ENCODE results near the gene KIF5A.
A peak's percentile ranks its signal among the peaks of the same experiment; 100 is the strongest.
"Not testable (repeated sequence)": the region's sequence is repeated elsewhere in the genome, so short reads cannot be mapped to it uniquely, and the experiment has no call there.

Gene KIF5A

GRCh38 chr12:57582440-57582839 lies 32.6 kb downstream of the KIF5A start:
- DNase-seq (ENCODE audit: low read depth in 2 of 3, low spot score in 2 of 3): no peak

DNA sequence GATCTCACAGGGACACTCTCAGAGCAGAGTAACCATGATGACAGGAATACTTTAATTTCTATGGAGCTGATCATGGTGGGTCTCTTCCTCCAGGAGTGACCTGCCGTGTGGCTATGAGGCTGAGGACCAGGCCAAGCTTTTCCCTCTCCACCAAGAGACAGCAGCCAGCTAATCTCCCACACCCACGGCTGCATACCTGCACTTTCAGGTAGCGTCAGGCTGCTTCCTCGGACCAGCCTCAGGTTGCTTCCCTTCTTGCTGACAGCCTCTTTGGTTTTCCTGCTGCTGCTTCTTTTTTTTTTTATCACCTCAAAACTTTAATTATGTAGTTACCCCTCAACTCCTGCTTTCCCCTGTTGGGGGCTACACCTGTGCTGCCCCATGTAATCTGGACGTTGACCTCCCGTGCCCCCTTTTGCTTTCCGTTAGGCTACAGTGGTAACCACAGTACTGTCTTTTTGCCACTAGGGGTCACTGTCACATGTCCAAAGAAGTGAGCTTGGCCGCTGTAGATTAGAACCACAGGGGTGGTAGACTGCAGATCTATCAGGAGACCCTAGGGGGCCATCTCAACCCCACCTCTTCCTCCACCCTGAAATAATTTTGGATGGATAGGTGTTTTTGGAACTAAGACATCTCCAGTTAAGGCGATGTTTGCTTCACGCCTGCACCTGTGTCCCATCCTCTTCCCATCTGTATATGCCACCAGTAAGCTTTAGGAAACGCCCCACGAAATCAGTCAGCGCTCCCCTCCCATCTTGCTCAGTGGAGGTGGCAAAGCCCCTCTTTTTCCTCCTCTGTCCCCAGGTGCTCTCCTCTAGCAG lies 33.4 kb downstream of the KIF5A start:
- peak in 1 of 3 experiments; percentile 52 for DNase-seq (ENCODE audit: low read depth in 2 of 3, low spot score in 2 of 3)

DNA sequence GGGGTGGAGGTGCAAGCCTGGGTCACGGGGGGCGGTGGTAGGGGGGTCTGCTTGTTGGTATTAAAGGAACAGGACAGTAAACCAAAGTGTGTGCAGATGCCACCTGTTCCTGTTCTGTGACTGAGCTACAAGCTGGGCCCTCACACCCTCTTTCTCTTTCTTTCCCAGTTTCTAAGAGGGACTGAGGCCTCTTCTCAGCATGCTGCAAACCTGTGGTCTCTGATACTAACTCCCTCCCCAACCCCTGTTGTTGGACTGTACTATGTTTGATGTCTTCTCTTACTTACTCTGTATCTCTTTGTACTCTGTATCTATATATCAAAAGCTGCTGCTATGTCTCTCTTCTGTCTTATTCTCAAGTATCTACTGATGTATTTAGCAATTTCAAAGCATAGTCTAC lies 34.2 kb downstream of the KIF5A start:
- DNase-seq (ENCODE audit: low read depth in 2 of 3, low spot score in 2 of 3): no peak

DNA sequence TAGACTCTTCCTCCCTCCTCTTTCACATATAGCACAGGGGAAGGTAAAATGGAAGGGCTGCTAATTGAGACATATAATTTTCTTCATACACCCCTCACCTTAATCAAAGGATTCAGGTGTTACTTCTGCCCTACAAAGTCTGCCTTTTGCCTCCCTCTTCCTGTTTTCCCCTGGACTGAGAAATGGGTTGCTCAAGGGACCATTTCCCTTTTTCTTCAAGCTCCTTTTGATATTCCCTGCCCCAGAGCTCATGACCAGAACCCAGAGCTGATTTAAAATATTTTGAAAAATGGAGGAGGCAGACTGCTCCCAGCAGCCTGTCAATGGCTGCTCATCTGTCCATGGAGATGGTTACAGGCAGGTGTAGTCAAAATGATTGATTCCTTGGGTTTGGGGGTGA lies 34.8 kb downstream of the KIF5A start:
- DNase-seq (ENCODE audit: low read depth in 2 of 3, low spot score in 2 of 3): no peak

- no peak for DNase-seq (ENCODE audit: low read depth in 2 of 3, low spot score in 2 of 3)
Measured at GRCh38 chr12:57585156-57585555, 35.3 kb downstream of the KIF5A start.

DNA sequence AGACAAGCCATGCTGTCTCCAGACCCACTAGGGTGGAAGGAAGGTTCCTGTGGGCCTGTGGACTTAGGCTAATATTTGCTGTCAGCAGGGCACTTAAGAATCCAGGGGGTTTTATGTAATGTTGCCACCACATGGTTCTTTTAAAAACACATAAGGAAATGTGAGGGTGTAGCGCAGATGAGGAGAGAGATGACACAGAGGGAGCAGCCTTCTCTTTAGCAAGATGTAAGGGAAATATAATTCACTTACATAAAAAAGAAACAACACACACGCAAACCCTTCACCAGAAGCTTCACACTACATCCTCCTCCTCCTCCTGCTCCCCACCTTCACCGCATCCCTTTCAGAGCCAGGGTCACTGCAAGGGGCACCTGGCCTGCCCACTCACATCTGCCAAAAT lies 36.3 kb downstream of the KIF5A start:
- DNase-seq (ENCODE audit: low read depth in 2 of 3, low spot score in 2 of 3): no peak

GRCh38 chr12:57586832-57587429 lies 37.1 kb downstream of the KIF5A start:
- DNase-seq (ENCODE audit: low read depth in 2 of 3, low spot score in 2 of 3): no peak

DNA sequence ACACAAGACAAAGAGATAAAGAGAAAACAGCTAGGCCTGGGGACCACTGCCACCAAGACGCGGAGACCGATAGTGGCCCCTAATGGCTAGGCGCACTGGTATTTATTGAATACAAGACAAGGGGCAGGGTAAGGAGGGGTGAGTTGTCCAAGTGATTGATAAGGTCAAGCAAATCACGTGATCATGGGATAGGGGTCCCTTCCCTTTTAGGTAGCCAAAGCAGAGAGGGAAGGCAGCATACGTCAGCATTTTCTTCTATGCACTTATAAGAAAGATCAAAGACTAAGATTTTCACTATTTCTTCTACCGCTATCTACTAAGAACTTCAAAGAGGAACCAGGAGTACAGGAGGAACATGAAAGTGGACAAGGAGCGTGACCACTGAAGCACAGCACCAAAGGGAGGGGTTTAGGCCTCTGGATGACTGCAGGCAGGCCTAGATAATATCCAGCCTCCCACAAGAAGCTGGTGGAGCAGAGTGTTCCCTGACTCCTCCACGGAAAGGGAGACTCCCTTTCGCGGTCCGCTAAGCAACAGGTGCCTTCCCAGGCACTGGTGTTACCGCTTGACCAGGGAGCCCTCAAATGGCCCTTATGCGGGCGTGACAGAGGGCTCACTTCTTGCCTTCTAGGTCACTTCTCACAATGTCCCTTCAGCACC lies 39.2 kb downstream of the KIF5A start:
- not testable (repeated sequence) for DNase-seq (ENCODE audit: low read depth in 2 of 3, low spot score in 2 of 3)

GRCh38 chr12:57590479-57590863 lies 40.6 kb downstream of the KIF5A start:
- no peak for DNase-seq (ENCODE audit: low read depth in 2 of 3, low spot score in 2 of 3)

- DNase-seq (ENCODE audit: low read depth in 2 of 3, low spot score in 2 of 3): peak; percentile 60 to 75 (median 64)
Measured at GRCh38 chr12:57590864-57591781, 41.3 kb downstream of the KIF5A start, which contains the start of gene PIP4K2C. PIP4K2C (plus strand) TSS chr12:57591192; CDS start chr12:57591290, 98 bp downstream.

DNA sequence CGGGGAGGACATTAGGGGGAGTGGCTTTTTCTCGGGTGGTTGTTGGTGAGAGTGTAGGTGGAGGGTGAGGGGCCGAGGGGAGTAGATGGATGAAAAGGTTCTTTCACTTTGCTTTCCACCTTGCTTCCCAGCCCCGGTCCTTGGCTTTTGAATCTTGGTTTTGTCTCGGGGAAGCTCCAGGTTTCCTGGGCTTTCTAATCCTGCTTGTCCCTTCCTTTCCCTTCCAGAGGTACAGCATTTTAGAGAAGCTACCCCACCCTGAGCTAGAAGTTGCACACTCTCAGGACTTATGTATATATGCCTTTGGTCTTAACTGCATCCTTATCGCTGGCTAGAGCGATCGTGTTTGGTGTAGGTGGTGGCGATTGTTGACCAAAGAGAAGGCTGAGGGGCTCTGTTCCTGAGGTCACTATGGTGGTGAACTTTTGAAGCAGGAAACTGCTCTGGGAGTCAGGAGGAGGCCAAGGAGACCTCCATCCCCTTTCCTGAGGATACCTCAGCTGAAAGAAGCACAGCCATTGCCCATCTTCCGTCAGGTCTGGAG lies 42.0 kb downstream of the KIF5A start:
- no peak for DNase-seq (ENCODE audit: low read depth in 2 of 3, low spot score in 2 of 3)

DNA sequence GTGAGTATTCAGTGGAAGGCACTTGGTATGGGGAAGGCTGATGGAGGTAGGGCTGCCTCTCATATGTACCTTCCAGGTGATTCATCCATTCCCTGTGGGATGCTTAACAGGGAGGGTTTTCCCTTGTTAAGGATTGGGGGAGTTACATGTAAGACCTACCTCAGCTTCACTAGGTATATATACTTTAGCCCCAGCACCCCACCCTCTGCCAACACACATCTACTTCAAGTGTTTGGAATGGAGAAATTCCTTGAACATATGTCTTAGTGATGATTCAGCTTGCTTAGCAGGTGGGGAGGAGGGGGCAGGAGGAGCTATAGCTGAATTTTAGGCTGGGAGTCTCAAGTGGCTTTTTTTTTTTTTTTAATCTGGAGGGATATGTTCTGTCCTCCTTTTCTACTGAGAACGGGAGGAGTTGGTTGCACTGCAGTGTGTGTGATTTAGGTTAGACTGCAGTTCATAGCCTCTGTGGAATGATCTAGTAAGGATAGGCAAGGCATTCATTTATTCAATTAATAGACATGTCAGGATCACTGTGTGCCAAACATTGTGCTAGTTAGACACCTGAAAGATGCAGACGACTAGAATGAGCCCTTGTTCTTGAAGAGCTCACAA lies 42.8 kb downstream of the KIF5A start:
- DNase-seq (ENCODE audit: low read depth in 2 of 3, low spot score in 2 of 3): no peak

DNA sequence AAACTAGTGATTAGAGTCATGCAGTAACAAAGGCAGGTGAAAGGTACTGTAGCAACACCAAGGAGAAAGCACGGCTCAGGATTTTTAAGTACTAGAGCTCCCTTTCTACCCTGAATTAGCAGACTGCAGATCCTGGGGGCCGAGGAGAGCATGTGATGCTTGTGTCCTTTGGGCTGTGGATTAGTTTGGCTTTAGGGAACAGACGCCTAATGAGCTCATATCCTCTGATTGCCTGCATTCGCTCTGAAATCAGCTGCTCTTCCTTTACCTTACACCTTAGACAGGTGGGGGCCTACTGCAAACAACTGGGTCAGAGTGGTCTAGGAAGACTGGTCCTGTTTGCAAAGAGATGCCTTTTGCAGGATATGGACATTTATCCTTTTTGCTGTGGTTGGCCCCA lies 43.3 kb downstream of the KIF5A start:
- DNase-seq (ENCODE audit: low read depth in 2 of 3, low spot score in 2 of 3): no peak

DNA sequence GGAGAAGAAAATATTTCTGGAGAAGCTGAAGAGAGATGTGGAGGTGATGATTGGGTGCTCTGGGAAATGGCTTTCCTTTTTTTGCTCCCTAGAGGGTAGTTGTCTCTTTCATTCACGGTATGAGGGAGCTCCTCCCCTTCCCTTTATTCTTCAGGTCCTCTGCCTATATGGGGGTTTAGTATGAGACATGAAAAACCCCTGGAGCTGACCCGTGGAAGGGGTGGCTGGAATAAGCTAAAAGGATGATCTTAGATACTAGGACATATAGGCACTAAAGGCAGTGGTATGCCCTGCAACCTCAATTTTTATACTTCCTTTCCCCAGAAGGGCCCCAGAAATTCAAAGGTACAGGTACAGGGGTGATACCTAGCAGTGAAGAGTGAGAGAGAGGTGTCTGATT lies 50.6 kb downstream of the KIF5A start:
- DNase-seq (ENCODE audit: low read depth in 2 of 3, low spot score in 2 of 3): no peak

DNA sequence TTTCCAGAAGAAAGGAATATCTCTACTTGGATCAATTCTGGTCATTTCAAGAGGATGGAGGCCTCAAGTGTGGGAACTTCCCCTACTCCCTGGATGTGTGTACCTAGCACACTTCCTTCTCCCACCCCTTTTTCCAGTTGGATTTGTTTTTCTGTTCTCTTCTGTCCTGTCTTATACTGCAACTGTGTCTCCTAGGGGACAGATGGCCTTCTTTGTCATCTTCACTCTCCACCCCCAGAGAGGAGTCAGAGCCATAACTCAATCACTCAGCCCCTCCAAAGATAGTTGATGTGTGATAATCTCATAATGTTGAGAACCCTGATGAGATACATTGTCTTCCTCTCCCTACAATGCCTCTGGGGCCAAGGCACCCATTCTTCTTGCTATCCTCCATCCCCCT lies 52.7 kb downstream of the KIF5A start:
- no peak for DNase-seq (ENCODE audit: low read depth in 2 of 3, low spot score in 2 of 3)

DNA sequence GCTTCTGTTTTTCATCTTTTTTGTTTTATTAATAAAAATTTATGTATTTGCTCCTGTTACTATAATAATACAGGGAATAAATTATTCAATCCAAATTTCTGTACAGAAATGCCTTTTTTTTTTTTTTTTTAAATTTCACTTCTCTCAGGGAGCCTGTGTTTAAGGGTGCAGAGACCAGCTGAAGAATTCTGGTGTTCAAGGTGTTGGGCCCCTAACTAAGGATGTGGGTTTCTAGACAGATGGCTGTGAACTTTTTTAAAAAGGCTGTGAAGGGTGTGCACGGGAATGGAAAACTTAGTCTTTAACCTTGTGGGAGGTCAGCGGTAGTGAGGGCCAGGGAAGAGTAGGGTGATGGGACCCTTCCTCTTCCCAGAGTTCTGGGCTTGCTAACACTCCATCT lies 53.5 kb downstream of the KIF5A start:
- no peak for DNase-seq (ENCODE audit: low read depth in 2 of 3, low spot score in 2 of 3)

DNA sequence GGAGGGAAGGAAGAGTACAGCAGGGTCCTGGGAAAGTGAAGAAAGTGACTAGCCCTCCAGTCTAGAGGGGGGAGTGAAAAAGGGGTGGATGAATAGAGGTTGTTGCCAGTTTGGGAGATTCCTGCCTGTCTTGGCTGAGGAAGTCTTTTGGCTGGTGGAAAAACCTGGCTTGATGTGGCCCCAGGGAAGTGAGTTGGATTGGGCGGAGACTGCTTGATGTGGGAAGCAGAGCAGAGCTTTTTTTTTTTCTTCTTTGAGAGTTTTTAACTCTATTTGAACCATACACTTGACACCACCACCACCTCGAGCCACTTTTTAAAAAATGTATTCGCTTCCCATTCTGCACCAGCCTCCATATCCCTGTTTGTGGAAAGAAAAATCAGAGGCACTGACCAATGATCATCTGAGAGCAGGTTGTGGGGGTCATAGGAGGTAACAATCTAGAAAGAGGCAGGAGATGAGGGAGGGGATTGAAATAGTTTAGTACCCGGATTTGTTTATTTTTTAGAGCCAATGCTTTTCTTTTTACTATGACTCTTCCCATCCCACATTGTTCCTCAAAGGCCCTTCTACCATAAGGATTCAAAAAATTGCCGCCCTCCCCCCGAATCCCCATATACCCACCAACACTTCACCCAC lies 54.1 kb downstream of the KIF5A start:
- no peak for DNase-seq (ENCODE audit: low read depth in 2 of 3, low spot score in 2 of 3)

DNA sequence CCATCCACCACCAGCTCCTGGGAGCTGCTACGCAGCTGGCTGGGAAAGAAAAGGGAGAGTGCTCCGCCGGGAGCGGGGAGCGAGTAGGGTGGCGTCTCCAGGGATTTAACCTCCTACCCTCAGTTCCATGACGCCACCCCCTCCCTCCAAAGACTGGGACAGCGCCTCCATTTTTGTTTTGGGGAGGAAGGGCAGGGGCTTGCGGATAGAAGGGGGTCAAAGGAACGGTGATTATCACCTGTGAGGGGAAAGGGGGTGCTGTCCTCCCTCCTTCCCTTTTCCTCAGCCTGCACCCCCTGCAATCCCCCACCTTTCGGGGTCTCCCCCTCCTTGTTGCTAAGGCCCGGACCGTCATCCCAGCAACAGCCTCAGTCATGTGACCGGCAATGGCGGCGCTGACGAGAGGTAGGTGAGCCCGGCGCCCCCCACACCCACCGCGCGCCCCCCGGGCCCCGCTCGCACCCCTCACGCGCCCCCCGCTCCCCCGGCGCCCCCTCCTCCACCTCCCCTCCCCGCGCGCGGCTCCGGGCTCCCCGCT lies 54.7 kb downstream of the KIF5A start, which contains the start of gene DTX3:
DTX3 (plus strand) TSS at position 371 of the 538 bp plus-strand sequence. CDS start 1,694 bp downstream, outside the sequence.
- no peak for DNase-seq (ENCODE audit: low read depth in 2 of 3, low spot score in 2 of 3)

DNA sequence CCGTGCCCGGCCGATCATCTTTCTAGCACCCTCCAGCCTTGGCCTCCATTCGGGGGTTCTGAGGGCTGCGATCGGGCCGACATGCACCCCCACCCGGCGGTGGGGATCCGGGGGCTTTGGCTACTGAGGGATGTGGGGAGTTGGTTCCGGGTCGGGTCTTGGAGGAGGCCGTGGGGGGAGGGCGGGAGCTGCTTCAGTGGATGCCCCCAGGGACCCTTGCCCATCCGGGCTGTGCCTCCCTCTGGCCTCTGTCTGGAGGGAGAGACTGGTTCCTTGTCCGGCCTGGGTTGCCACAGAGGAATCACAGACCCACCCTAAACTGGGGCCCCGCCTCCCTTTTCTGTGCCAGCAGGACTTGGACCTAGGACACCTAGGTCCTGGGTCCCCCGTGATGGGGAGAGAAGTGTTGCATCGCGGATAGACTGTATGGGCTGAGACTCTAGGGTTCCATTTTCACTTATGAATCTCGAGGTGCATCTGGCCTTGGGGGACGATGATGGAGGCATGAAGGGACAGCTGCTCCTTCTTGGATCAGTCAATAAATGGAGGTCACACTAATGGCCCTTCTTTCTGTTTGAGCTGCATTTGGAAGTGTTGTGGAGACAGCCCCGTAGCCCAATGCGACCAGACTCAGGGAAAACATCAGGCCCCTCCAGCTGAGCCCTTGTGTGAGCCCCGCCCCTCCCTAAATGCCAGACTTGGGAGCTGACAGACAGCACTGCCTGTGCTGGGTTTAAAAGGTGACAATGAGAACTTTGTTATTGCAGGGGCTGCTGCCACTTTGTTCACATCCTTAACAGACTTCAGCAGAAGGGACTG lies 55.4 kb downstream of the KIF5A start:
- DNase-seq (ENCODE audit: low read depth in 2 of 3, low spot score in 2 of 3): no peak

Data from activated CD8-positive, alpha-beta memory T cell treated with anti-CD3 and anti-CD28 coated beads for 48 hours (primary cell).